ENCODE results near the gene FERMT2. TPM values are rescaled to one million over a fixed set of nuclear protein-coding genes. Genes with fewer than 3 reads are reported as not detected.

FERMT2 gene
- total and polyA plus RNA-seq, 7 experiments from 2014 or later, result 0.13 to 0.58 (median 0.33) TPM; not detected in 3

- intact Hi-C loops (cut with micrococcal nuclease), result no loop called here
Measured at GRCh38 chr14:52948836-52949235, 2.0 kb downstream of the FERMT2 start.

DNA sequence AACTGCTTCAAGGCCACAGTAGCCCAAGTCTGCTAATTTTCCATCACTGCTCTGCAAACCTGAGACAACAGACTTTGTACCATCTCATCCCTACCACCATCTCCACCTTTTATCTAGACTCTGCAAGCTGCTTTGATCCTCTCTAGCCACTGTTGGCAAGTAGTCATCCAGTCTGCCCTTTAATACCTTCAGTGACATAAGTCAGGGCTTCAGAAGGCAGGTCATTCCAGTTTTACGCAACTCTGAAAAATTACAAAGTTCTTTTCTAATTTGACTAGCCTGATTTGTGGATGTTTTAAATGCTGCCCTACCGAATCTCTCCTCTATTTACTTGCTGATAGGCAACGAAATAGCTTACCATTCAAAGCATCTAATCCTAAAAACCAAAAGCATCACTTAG lies 2.8 kb downstream of the FERMT2 start:
- H3K4me3 Mint-ChIP-seq, result no peak overlapping the region
- ChIA-PET POLR2A (interaction anchor here (0.5 to 0.7 kb wide), 2 partner anchors 27 to 394 kb away, joined by 3 read pairs; no protein-coding TSS in a partner anchor), CTCF (interaction anchor here (1.4 kb wide), 1 partner anchor 13 kb away, joined by 3 read pairs; no protein-coding TSS in a partner anchor)
- H3K27me3 ChIP-seq (ENCODE audit: control insufficient read depth in 2 of 2, insufficient read depth in 2 of 2, low read length in 2 of 2), result peaks cover 32% of the 10 kb centered on the region in 2 donors
- H3K4me1 ChIP-seq (ENCODE audit: control insufficient read depth in 2 of 2, insufficient read depth in 2 of 2, low read length in 2 of 2), result peaks cover 13 to 18% of the 10 kb centered on the region in 2 donors
- no peaks in the 10 kb centered on the region for H3K9me3 ChIP-seq (ENCODE audit: control insufficient read depth in 2 of 3, low read length in 3 of 3)
- no peak overlapping the region for H3K27ac ChIP-seq (ENCODE audit: low read depth, low read length)
- ATAC-seq, result no peak
- no peaks in the 10 kb centered on the region for H3K36me3 ChIP-seq (ENCODE audit: control insufficient read depth in 2 of 3, insufficient read depth in 3 of 3, low read length in 3 of 3)
- no peak for DNase-seq
- peaks cover 0 to 9% (median 0%) of the 10 kb centered on the region in 11 donors for H3K9me3 Mint-ChIP-seq
- no peaks in the 10 kb centered on the region for H3K36me3 Mint-ChIP-seq
- peaks cover 57 to 64% (median 63%) of the 10 kb centered on the region in 5 donors for H3K27me3 Mint-ChIP-seq
- no peak overlapping the region for H3K27ac Mint-ChIP-seq
- no peak overlapping the region for H3K4me3 ChIP-seq (ENCODE audit: low read length)
- intact Hi-C loops (cut with micrococcal nuclease), result no loop called here
- peaks cover 12 to 24% (median 20%) of the 10 kb centered on the region in 7 donors for H3K4me1 Mint-ChIP-seq

More at GRCh38 chr14:52948836-52949235, 2.0 kb downstream of the FERMT2 start:
- ChIA-PET CTCF (interaction anchor here (0.6 to 1.4 kb wide), 2 partner anchors 12 kb away, joined by 3 read pairs; no protein-coding TSS in a partner anchor), POLR2A (interaction anchor here (0.5 kb wide), 2 partner anchors 28 to 151 kb away, joined by 3 to 4 read pairs; no protein-coding TSS in a partner anchor)
- Histone ChIP-seq H3K4me1 (ENCODE audit: control insufficient read depth in 2 of 2, insufficient read depth in 2 of 2, low read length in 2 of 2) (peaks cover 13 to 18% of the 10 kb centered on the region in 2 donors), H3K4me3 (ENCODE audit: low read length) (no peak overlapping the region), H3K9me3 (ENCODE audit: control insufficient read depth in 2 of 3, low read length in 3 of 3) (no peaks in the 10 kb centered on the region), H3K27me3 (ENCODE audit: control insufficient read depth in 2 of 2, insufficient read depth in 2 of 2, low read length in 2 of 2) (peaks cover 32% of the 10 kb centered on the region in 2 donors), H3K36me3 (ENCODE audit: control insufficient read depth in 2 of 3, insufficient read depth in 3 of 3, low read length in 3 of 3) (no peaks in the 10 kb centered on the region), H3K27ac (ENCODE audit: low read depth, low read length) (no peak overlapping the region)
- no peaks in the 10 kb centered on the region for H3K36me3 Mint-ChIP-seq
- peak overlapping the region in 4 of 10 donors; percentile 65 to 88 (median 82) for H3K4me3 Mint-ChIP-seq
- DNase-seq, result no peak
- peaks cover 12 to 24% (median 20%) of the 10 kb centered on the region in 7 donors for H3K4me1 Mint-ChIP-seq
- H3K27ac Mint-ChIP-seq, result no peak overlapping the region
- H3K9me3 Mint-ChIP-seq, result peaks cover 0 to 9% (median 0%) of the 10 kb centered on the region in 11 donors
- H3K27me3 Mint-ChIP-seq, result peaks cover 58 to 66% (median 63%) of the 10 kb centered on the region in 5 donors
- ATAC-seq, result no peak

GRCh38 chr14:52944254-52944653 lies 6.6 kb downstream of the FERMT2 start:
- Histone ChIP-seq H3K27ac (ENCODE audit: low read depth, low read length) (no peak overlapping the region), H3K27me3 (ENCODE audit: control insufficient read depth in 2 of 2, insufficient read depth in 2 of 2, low read length in 2 of 2) (peaks cover 18 to 19% of the 10 kb centered on the region in 2 donors), H3K4me1 (ENCODE audit: control insufficient read depth in 2 of 2, insufficient read depth in 2 of 2, low read length in 2 of 2) (peaks cover 0 to 3% of the 10 kb centered on the region in 2 donors), H3K4me3 (ENCODE audit: low read length) (no peak overlapping the region), H3K36me3 (ENCODE audit: control insufficient read depth in 2 of 3, insufficient read depth in 3 of 3, low read length in 3 of 3) (no peaks in the 10 kb centered on the region), H3K9me3 (ENCODE audit: control insufficient read depth in 2 of 3, low read length in 3 of 3) (no peaks in the 10 kb centered on the region)
- H3K36me3 Mint-ChIP-seq, result no peaks in the 10 kb centered on the region
- no peak overlapping the region for H3K4me3 Mint-ChIP-seq
- DNase-seq, result no peak
- H3K9me3 Mint-ChIP-seq, result peaks cover 0 to 3% (median 0%) of the 10 kb centered on the region in 11 donors
- peaks cover 1 to 3% (median 3%) of the 10 kb centered on the region in 7 donors for H3K4me1 Mint-ChIP-seq
- peaks cover 30 to 47% (median 35%) of the 10 kb centered on the region in 5 donors for H3K27me3 Mint-ChIP-seq
- CTCF ChIA-PET, result interaction anchor here (0.8 kb wide), 1 partner anchor 12 kb away, joined by 3 read pairs; no protein-coding TSS in a partner anchor
- POLR2A ChIA-PET, result no interaction called here
- peak overlapping the region in 1 of 9 donors; percentile 4 for H3K27ac Mint-ChIP-seq
- intact Hi-C loops (cut with micrococcal nuclease), result no loop called here
- ATAC-seq, result no peak

GRCh38 chr14:52939427-52939826 lies 11.4 kb downstream of the FERMT2 start:
- Mint-ChIP-seq H3K9me3 (no peaks in the 10 kb centered on the region), H3K27me3 (peaks cover 0 to 41% (median 12%) of the 10 kb centered on the region in 5 donors), H3K4me1 (peaks cover 0 to 3% (median 0%) of the 10 kb centered on the region in 7 donors), H3K4me3 (no peak overlapping the region), H3K27ac (no peak overlapping the region), H3K36me3 (no peaks in the 10 kb centered on the region)
- CTCF ChIA-PET, result no interaction called here
- POLR2A ChIA-PET, result no interaction called here
- Histone ChIP-seq H3K27ac (ENCODE audit: low read depth, low read length) (no peak overlapping the region), H3K4me3 (ENCODE audit: low read length) (no peak overlapping the region), H3K9me3 (ENCODE audit: control insufficient read depth in 2 of 3, low read length in 3 of 3) (no peaks in the 10 kb centered on the region), H3K27me3 (ENCODE audit: control insufficient read depth in 2 of 2, insufficient read depth in 2 of 2, low read length in 2 of 2) (no peaks in the 10 kb centered on the region), H3K36me3 (ENCODE audit: control insufficient read depth in 2 of 3, insufficient read depth in 3 of 3, low read length in 3 of 3) (no peaks in the 10 kb centered on the region), H3K4me1 (ENCODE audit: control insufficient read depth in 2 of 2, insufficient read depth in 2 of 2, low read length in 2 of 2) (no peaks in the 10 kb centered on the region)
- no peak for ATAC-seq
- intact Hi-C loops (cut with micrococcal nuclease), result no loop called here
- no peak for DNase-seq

DNA sequence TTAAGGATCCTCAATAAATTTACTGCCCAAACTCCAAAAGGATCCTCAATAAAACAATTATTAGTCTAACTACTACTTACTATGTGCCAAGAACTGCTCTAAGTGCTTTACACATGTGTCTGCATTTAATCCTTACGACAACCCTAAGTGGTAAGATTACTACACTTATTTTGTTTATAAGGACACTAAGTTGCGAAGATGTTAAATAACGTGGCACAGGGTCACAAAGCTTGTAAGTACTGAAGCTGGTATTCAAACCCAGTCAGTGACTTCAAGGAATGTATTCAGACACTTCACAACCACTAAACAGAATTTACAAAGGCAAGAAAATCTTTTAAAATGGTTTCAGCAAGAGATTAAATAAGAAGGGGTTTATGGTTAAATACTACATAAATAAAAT lies 13.0 kb downstream of the FERMT2 start:
- ChIA-PET POLR2A (no interaction called here), CTCF (no interaction called here)
- no peak overlapping the region for H3K4me3 ChIP-seq (ENCODE audit: low read length)
- intact Hi-C loops (cut with micrococcal nuclease), result no loop called here
- H3K36me3 ChIP-seq (ENCODE audit: control insufficient read depth in 2 of 3, insufficient read depth in 3 of 3, low read length in 3 of 3), result no peaks in the 10 kb centered on the region
- Mint-ChIP-seq H3K36me3 (no peaks in the 10 kb centered on the region), H3K9me3 (no peaks in the 10 kb centered on the region), H3K27ac (no peak overlapping the region), H3K4me3 (no peak overlapping the region), H3K4me1 (peaks cover 0 to 3% (median 0%) of the 10 kb centered on the region in 7 donors), H3K27me3 (peaks cover 0 to 33% (median 12%) of the 10 kb centered on the region in 5 donors)
- no peak overlapping the region for H3K27ac ChIP-seq (ENCODE audit: low read depth, low read length)
- no peak for ATAC-seq
- no peak for DNase-seq
- no peaks in the 10 kb centered on the region for H3K9me3 ChIP-seq (ENCODE audit: control insufficient read depth in 2 of 3, low read length in 3 of 3)
- H3K4me1 ChIP-seq (ENCODE audit: control insufficient read depth in 2 of 2, insufficient read depth in 2 of 2, low read length in 2 of 2), result no peaks in the 10 kb centered on the region
- no peaks in the 10 kb centered on the region for H3K27me3 ChIP-seq (ENCODE audit: control insufficient read depth in 2 of 2, insufficient read depth in 2 of 2, low read length in 2 of 2)

- no peaks in the 10 kb centered on the region for H3K36me3 Mint-ChIP-seq
- H3K27me3 Mint-ChIP-seq, result peaks cover 0 to 36% (median 12%) of the 10 kb centered on the region in 5 donors
- POLR2A ChIA-PET, result no interaction called here
- Histone ChIP-seq H3K27me3 (ENCODE audit: control insufficient read depth in 2 of 2, insufficient read depth in 2 of 2, low read length in 2 of 2) (no peaks in the 10 kb centered on the region), H3K4me3 (ENCODE audit: low read length) (no peak overlapping the region), H3K9me3 (ENCODE audit: control insufficient read depth in 2 of 3, low read length in 3 of 3) (no peaks in the 10 kb centered on the region), H3K27ac (ENCODE audit: low read depth, low read length) (no peak overlapping the region), H3K4me1 (ENCODE audit: control insufficient read depth in 2 of 2, insufficient read depth in 2 of 2, low read length in 2 of 2) (no peaks in the 10 kb centered on the region), H3K36me3 (ENCODE audit: control insufficient read depth in 2 of 3, insufficient read depth in 3 of 3, low read length in 3 of 3) (no peaks in the 10 kb centered on the region)
- DNase-seq (no peak), ATAC-seq (no peak)
- intact Hi-C loops (cut with micrococcal nuclease), result no loop called here
- H3K4me3 Mint-ChIP-seq, result no peak overlapping the region
- no peaks in the 10 kb centered on the region for H3K9me3 Mint-ChIP-seq
- CTCF ChIA-PET, result no interaction called here
- H3K4me1 Mint-ChIP-seq, result peaks cover 0 to 3% (median 0%) of the 10 kb centered on the region in 7 donors
- H3K27ac Mint-ChIP-seq, result no peak overlapping the region
Measured at GRCh38 chr14:52937306-52937705, 13.5 kb downstream of the FERMT2 start.

- Histone ChIP-seq H3K9me3 (ENCODE audit: control insufficient read depth in 2 of 3, low read length in 3 of 3) (no peaks in the 10 kb centered on the region), H3K4me1 (ENCODE audit: control insufficient read depth in 2 of 2, insufficient read depth in 2 of 2, low read length in 2 of 2) (no peaks in the 10 kb centered on the region), H3K27ac (ENCODE audit: low read depth, low read length) (no peak overlapping the region), H3K4me3 (ENCODE audit: low read length) (no peak overlapping the region), H3K36me3 (ENCODE audit: control insufficient read depth in 2 of 3, insufficient read depth in 3 of 3, low read length in 3 of 3) (no peaks in the 10 kb centered on the region), H3K27me3 (ENCODE audit: control insufficient read depth in 2 of 2, insufficient read depth in 2 of 2, low read length in 2 of 2) (no peaks in the 10 kb centered on the region)
- ChIA-PET POLR2A (interaction anchor here (0.8 kb wide), 2 partner anchors 15 to 23 kb away, joined by 3 read pairs; no protein-coding TSS in a partner anchor), CTCF (no interaction called here)
- no peaks in the 10 kb centered on the region for H3K9me3 Mint-ChIP-seq
- peak overlapping the region in 1 of 9 donors; percentile 8 for H3K27ac Mint-ChIP-seq
- intact Hi-C loops (cut with micrococcal nuclease), result no loop called here
- H3K27me3 Mint-ChIP-seq, result peaks cover 0 to 36% (median 13%) of the 10 kb centered on the region in 5 donors
- H3K36me3 Mint-ChIP-seq, result no peaks in the 10 kb centered on the region
- H3K4me3 Mint-ChIP-seq, result no peak overlapping the region
- H3K4me1 Mint-ChIP-seq, result peaks cover 0 to 3% (median 0%) of the 10 kb centered on the region in 7 donors
- ATAC-seq (no peak), DNase-seq (no peak)
Measured at GRCh38 chr14:52936437-52936836, 14.4 kb downstream of the FERMT2 start.
